8988T (cell line): Measurements from ENCODE around the gene ACSS2.
A peak's percentile ranks its signal among the peaks of the same experiment; 100 is the strongest.

Source experiments
- DNase-seq: peaks from one replicate; pipeline ENCODE4 v3.0.0; 2011

The ACSS2 gene

DNA sequence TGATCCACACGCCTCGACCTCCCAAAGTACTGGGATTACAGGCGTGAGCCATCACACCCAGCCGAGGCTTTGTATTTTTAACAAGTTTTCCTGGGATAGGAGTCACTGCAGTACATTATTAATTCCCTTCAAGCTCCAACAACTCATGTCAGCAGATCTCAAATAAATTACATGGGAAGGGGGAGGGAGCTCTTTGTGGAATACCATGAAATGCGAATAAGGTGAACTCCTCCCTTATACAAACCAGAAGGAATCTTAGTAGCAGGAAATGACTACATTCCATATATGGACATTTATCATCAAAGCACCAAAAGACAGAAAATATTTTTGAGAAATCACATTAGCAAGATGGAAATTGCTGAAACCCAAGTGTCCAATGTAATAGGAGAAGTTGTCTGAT lies 76.3 kb downstream of the ACSS2 start:
- DNase-seq = no peak

DNA sequence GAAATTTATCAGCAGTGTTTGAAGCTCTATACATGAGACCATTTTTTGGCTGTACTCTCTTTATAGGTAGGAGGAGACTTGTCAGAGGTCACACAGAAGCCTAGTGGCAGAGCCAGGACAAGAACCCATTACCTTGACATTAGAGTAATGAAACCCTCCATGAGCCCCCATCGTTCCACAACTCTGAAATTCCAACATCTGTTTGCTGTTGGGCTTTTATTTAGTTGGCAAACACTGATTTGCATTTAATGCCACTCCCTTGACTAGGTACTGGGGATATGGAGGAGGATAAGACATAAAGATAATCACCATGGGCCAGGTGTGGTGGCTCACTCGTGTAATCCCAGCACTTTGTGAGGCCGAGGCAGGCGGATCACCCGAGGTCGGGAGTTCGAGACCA lies 77.5 kb downstream of the ACSS2 start:
- no peak for DNase-seq

DNA sequence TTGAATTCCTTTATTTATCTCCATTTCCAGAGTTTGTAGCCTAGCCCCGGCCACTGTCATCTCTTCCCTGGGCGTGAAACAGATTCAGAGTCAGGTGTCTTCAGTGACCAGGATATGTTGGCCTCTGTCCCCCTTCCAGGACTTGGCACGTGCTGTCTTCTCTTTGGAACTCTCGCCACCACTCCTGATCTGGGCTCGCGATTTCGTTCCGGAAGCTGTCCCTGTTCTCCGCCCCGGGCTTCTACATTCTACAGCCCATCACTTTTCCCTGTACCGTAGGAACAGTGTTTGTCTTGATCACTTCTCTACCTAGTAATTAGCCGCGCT lies 78.5 kb downstream of the ACSS2 start:
- no peak for DNase-seq

DNA sequence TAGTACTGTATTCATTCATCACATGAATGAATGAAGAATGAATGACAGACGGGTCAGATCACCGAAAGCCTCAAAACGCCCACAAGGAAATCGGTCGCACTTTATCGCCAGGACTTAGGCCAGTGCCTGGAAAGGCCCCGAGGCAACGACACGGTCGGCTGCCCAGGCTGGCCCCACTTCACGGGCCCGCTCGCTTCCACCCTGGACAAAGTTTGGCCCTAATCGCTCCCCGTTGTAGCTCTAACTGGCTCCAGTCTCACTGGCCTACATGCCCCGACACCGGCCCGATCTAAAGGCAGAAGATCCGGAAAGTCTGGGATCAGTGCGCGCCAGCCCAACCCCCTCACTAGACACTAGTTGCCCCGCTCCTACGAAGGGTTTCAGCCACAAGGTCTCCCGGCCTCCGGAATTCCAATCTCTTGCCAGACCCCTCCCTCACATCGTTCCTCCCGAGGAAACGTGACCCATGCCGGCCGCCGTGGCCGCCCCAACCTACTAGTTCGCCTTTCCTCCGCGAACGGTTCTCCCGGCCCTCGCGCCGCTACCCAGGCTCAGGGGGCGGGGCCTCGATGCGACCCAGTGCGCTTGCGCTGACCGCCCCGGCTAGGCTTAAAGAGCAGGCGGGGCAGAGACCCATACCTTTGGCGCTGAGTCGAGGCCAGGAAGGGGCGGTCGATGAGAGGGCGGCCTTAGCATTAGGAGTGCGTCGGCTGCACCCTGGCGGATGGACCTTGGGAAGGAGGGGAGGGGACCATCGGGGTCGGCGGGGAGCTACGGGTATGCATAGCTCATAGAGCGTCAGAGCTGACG lies 79.0 kb downstream of the ACSS2 start, which contains the start of the genes GSS and MYH7B:
TSS of gene GSS (minus strand) at position 576 of the 810 bp plus-strand sequence. CDS start 3,954 bp downstream, outside the sequence.
TSS of gene MYH7B (plus strand) at position 638 of the 810 bp plus-strand sequence. CDS start 22,138 bp downstream, outside the sequence.
- peak; percentile 91 for DNase-seq

DNA sequence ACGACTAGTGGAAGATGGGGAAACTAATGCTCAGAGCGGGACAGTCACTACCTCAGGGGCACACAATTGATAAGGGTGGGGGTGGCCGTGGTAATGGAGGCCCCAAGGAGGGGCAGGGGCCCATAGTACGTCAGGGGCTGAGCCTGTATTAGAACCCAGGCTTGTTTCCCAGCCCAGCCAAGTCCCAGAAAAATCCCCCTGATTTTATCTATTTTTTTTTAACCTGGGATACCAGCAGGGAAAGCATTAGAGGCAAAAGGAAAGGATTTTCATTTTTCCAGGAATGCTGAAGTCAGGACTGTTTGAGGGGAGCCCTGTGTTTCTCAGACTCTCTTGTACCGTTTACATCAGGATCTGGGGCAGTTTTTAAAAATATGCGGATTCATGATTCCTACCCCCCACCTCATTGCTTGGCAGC lies 79.6 kb downstream of the ACSS2 start:
- DNase-seq = no peak

DNA sequence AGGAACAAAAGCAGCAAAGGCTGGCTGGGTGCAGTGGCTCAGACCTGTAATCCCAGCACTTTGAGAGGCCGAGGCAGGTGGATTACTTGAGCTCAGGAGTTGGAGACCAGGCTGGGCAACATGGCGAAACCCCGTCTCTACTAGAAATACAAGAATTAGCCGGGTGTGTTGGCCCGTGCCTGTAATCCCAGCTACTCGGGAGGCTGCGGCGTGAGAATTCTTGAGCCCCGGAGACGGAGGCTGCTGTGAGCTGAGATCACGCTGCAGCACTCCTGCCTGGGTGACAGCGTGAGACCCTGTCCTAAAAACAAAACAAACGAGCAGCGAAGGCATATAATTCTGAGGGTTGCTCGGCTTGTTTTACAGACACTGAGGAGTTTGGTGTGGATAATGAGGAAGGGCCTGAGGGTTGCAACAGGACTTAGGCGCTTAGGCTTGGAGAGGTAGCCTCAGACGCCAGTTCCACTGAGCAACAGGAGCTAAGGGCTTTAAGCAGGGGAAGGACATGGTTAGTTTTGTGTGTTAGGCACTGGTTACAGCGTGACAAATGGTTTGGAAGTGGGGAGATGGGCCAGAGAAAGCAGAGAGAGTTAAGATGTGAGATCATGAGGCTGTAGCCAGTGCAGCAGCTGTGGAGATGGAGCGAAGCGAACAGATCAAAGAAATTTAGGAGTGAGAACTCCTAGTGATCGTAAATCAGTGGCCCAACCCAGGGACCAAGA lies 80.5 kb downstream of the ACSS2 start:
- DNase-seq = no peak

DNA sequence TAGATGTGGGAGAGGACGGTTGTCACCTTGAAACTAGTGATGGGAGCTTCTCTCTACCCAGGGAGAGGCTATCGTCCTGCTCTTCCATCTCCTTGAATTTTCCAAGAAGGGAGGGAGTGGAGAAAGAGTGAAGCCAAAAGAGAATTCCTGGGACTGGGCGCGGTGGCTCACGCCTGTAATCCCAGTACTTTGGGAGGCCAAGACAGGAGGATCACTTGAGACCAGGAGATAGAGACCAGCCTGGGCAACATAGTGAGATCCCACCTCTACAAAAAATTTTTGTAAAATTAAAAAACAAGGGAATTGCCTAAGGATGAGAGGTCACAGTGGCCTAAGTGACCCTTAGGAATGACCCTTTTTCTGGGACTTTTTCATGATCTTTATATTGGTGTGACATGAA lies 88.1 kb downstream of the ACSS2 start:
- DNase-seq = no peak

DNA sequence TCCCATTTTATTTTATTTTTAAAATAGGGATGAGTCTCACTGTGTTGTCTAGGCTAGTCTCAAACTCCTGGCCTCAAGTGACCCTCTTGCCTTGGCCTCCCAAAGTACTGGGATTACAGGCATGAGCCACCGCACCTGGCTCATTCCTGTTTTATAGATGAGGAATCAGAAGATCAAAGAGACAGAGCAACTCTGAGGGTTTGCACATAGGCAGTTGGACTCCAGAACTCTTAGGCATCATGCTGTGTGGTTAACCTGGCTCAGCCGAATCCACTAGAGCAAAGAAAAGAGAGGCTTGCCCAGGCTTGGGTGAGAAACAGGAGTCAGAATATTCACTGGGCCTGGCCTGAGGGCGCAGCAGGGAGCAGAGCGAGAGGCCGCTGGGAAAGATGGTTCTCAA lies 88.6 kb downstream of the ACSS2 start:
- no peak for DNase-seq

DNA sequence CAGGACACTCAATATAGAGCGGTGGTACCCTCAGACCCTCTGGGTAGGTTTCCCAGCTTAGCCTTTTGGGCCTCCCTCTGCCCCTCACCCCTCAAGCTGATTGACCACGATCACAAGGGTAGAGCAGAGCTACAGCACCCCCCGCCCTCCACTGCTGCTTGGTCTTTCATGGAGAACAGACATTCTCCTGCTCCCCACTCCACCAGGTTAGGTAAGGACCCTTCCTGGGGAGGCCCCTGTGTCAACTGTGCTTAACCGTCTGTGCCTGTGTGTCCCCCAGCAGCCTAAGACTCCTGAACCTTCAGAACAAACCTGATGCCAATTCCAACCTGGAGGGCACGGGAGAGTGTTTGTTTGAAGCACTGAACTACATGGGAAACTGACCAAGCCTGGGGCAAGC lies 91.0 kb downstream of the ACSS2 start:
- no peak for DNase-seq

DNA sequence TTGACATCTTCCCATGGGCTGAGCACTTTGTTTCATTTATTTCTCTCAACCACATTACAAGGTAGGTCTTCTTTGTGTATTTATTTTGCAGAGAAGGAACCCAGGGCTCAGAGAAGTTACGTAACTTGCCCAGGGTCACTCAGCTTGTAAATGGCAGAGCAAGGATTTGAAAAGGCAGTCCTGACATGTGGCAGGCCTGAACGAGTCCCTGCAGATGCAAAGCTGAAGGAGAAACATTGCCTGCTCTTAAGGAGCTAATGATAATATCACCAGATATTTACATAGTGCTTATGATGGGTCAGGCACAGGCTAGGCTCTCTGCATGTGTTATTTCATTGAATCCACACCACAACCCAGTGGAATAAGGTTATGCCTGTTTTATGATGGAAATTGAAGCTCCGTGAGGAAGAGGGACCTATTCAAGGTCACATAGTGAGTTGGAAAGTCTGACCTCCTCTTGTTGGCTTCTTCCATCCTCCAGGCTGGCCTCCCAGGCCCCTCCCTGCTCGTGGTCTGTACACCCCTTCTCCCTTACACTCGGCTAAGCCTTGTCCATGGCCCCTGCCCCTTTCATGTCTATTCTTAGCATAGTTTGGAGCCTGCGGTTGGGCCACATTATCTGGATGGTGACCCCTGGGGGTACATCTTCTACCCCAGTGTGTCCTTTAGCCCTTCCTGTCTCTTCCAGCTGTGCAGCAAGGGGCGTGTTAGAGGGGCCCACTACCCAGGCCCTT lies 91.8 kb downstream of the ACSS2 start:
- DNase-seq = no peak

DNA sequence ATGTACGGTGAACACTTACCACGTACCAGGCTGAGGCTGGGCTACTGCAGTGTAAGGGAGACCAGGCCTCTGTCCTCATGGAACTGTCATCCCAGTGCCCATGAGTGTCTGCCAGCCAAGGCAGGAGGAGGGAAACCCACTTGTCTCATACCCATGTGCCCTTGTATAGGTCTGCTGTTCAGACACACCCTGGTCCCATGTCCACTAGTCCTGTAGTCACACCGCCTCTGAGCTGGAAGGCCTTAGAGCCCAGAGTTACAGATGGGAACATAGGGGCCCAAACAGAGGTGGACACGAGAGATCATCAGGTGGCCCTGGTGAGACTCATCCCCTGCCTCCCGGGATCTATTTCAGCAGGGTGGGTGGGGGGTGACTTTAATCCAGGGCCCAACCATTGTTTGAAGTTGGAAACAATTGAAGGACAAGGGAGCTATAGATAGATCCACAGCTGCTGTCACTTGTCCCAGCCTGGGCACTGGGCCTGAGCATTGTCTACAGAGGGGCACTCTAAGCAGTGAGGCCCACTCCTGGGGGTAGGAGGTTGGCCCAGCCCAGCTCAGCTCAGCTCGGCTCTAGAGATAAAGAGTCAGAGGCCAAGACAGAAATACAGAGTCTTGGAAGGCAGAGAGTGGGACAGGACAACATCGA lies 93.9 kb downstream of the ACSS2 start:
- DNase-seq = no peak

DNA sequence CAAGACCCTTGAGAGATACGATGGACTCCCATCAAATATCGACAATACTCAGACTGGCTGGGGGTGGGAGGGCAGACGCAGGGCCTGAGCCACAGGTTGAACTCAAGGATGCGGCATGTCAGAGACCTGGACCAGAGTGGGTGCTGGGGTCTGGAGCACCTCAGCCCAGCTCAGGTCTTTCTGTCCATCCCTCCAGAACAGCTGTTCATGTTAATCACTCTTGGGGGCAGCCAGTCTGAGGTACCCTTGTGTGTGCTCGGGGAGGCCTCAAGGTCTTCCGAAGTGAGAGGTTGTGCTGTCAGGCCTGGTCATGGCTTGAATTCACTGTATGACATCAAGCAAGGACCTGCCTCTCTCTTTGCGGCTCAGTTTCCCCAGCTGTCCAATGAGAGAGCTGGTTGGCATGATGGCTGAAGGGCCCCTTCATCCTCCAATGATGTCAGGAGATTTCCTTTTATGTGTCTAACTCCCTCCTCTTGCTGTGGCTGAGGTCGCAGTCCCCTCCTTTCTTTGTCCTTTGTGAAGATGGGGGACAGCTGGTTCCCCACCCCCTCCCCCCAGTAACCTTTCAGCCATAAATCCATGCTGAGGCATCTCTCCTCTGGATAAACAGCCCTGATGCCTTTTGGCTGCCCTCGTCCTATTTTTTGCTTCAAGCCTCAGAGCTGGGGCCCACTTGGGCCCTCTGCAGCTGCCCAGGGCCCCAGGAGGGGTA lies 94.6 kb downstream of the ACSS2 start:
- DNase-seq = no peak

DNA sequence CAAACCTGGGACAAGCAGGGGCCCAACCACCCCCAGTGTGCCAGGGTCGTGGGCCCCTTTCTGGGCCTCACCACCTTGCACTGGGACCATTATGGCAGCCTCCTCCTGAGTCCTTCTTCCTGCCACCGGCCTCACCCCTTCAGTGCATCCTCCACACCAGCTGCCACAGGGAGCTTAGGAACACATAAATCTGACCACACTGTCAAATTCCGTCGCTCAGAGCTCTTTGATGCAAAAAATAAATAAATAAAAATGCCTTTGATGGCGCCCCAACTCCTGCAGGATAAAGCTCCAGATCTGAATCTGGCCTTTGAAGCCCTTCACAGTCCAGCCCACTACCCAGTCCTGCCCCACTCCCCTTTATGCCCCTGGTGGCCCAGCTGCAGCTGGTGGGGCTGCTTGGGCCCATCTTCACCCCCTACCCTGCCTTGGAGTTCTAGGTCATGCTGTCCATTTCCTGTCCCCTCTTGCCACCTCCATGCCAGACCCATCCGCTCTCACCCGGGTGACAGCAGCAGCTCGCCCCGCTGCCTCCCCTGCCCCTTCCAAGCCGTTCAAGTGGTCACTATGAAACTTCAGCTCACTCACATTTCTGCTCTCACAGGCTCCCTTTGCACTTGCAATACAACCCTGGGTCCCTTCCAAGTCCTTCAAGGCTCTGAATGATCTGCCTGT lies 95.3 kb downstream of the ACSS2 start:
- no peak for DNase-seq

DNA sequence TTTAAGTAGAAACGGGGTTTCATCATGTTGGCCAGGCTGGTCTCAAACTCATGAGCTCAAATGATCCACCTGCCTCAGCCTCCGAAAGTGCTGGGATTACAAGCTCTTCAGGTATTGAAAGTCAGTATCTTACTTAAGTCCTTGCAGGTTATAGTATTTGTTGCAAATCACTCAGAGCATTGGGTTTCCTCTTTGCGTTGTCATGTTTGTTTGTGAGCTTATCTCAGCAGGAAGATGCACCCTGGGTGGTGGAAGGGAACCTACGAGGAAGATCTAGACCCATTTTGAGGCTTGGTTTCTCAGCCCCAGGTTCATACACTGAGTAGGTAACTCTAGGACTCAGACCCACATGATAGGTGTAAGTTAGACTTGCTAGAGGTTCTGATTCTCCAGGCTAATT lies 97.8 kb downstream of the ACSS2 start:
- DNase-seq = no peak

DNA sequence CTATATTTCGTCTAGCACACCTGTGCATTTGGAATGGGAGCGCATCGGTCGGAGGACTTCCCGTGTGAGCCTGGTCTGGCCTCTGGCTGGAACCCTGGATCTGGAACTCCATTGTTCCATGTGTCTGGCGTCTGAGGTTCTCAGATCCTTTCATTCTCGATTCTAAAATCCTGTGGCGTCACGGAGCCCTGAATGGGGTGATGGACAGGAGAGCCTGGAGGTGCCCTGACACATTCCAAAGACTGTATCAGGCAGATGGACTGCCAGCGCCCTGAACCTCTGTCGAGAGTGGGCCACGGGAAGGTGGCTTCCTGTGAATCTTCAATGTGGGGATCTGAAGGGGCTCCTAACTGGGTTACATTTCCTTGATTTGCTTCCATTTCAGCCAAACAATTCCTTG lies 99.9 kb downstream of the ACSS2 start:
- DNase-seq = no peak
